H9 (cell line): ENCODE measurements around the gene ASPRV1. TPM values are rescaled to one million over a fixed set of nuclear protein-coding genes. Genes with fewer than 3 reads are reported as not detected.

Source experiments
- DNase-seq: peaks from one replicate; pipeline ENCODE4 v3.0.0-alpha.2; 2017
- H2AFZ ChIP-seq: one replicate; pipeline ENCODE4 v1.6.1; 2013; ENCODE audit warnings: mild to moderate bottlenecking, low read length, control low read depth, moderate library complexity
- H2AK5ac ChIP-seq: 2 replicates; pipeline ENCODE4 v1.6.1; 2013; ENCODE audit warnings: low read length, control low read depth, mixed read lengths; ENCODE audit not compliant: insufficient read length
- H2BK120ac ChIP-seq: one replicate; pipeline ENCODE4 v1.6.1; 2013; ENCODE audit warnings: low read depth, mild to moderate bottlenecking, low read length, control low read depth, inconsistent platforms; ENCODE audit not compliant: poor library complexity, severe bottlenecking
- H2BK12ac ChIP-seq: 2 replicates; pipeline ENCODE4 v1.6.1; 2013; ENCODE audit warnings: low read length, control low read depth, mixed read lengths, low read depth; ENCODE audit not compliant: insufficient read length
- H2BK15ac ChIP-seq: 2 replicates; pipeline ENCODE4 v1.6.1; 2013; ENCODE audit warnings: low read depth, low read length, control low read depth
- H2BK20ac ChIP-seq: one replicate; pipeline ENCODE4 v1.6.1; 2013; ENCODE audit warnings: low read depth, mild to moderate bottlenecking, low read length, control low read depth, inconsistent platforms; ENCODE audit not compliant: poor library complexity, severe bottlenecking
- H2BK5ac ChIP-seq: 2 replicates; pipeline ENCODE4 v1.6.1; 2013; ENCODE audit warnings: low read length, control low read depth, mixed read lengths; ENCODE audit not compliant: insufficient read length
- H3K14ac ChIP-seq: 2 replicates; pipeline ENCODE4 v1.6.1; 2013; ENCODE audit warnings: low read length, control low read depth; ENCODE audit not compliant: insufficient read depth
- H3K18ac ChIP-seq: 2 replicates; pipeline ENCODE4 v1.6.1; 2013; ENCODE audit warnings: low read depth, mild to moderate bottlenecking, mixed read lengths, low read length, control low read depth; ENCODE audit not compliant: insufficient read length
- H3K23ac ChIP-seq: 2 replicates; pipeline ENCODE4 v1.6.1; 2013; ENCODE audit warnings: low read length, control low read depth, mixed read lengths, low read depth; ENCODE audit not compliant: insufficient read length
- H3K23me2 ChIP-seq: 2 replicates; pipeline ENCODE4 v1.6.1; 2013; ENCODE audit warnings: low read depth, mild to moderate bottlenecking, mixed read lengths, low read length, control low read depth; ENCODE audit not compliant: insufficient read length, poor library complexity, severe bottlenecking
- H3K27ac ChIP-seq: 2 replicates; pipeline ENCODE4 v1.5.1; 2013; ENCODE audit warnings: low read length, control low read depth, mixed read lengths, low read depth; ENCODE audit not compliant: insufficient read length
- H3K27me3 ChIP-seq: 2 replicates; pipeline ENCODE4 v1.6.1; 2013; ENCODE audit warnings: low read length, control low read depth, inconsistent platforms; ENCODE audit not compliant: insufficient read depth
- H3K4ac ChIP-seq: 2 replicates; pipeline ENCODE4 v1.6.1; 2013; ENCODE audit warnings: low read depth, mild to moderate bottlenecking, control low read depth, inconsistent platforms, low read length, moderate library complexity
- H3K4me1 ChIP-seq: 2 replicates; pipeline ENCODE4 v1.6.1; 2013; ENCODE audit warnings: low read length, control low read depth, inconsistent platforms; ENCODE audit not compliant: insufficient read depth
- H3K4me2 ChIP-seq: 2 replicates; pipeline ENCODE4 v1.6.1; 2013; ENCODE audit warnings: low read length, control low read depth, mixed read lengths; ENCODE audit not compliant: insufficient read length, insufficient read depth
- H3K56ac ChIP-seq: 2 replicates; pipeline ENCODE4 v1.6.1; 2013; ENCODE audit warnings: low read depth, mild to moderate bottlenecking, mixed read lengths, low read length, control low read depth; ENCODE audit not compliant: insufficient read length
- H3K79me1 ChIP-seq: 2 replicates; pipeline ENCODE4 v1.6.1; 2013; ENCODE audit warnings: low read depth, mild to moderate bottlenecking, moderate library complexity, low read length, control low read depth, inconsistent platforms; ENCODE audit not compliant: insufficient read depth, poor library complexity, severe bottlenecking
- H3K79me2 ChIP-seq: 2 replicates; pipeline ENCODE4 v1.6.1; 2013; ENCODE audit warnings: low read length, control low read depth, inconsistent platforms; ENCODE audit not compliant: insufficient read depth
- H3K9ac ChIP-seq: 2 replicates; pipeline ENCODE4 v1.6.1; 2013; ENCODE audit warnings: low read length, control low read depth, mixed read lengths; ENCODE audit not compliant: insufficient read length; ENCODE audit errors: extremely low read depth
- H3K9me3 ChIP-seq: one replicate; pipeline ENCODE4 v1.6.1; 2013; ENCODE audit warnings: low read depth, low read length, inconsistent platforms; ENCODE audit not compliant: control insufficient read depth
- H3T11ph ChIP-seq: one replicate; pipeline ENCODE4 v1.6.1; 2013; ENCODE audit warnings: mild to moderate bottlenecking, low read length, control low read depth, inconsistent platforms
- H4K20me1 ChIP-seq: one replicate; pipeline ENCODE4 v1.6.1; 2013; ENCODE audit not compliant: control insufficient read depth, insufficient read length, insufficient read depth
- H4K5ac ChIP-seq: 2 replicates; pipeline ENCODE4 v1.6.1; 2013; ENCODE audit warnings: low read depth, mild to moderate bottlenecking, mixed read lengths, low read length, control low read depth; ENCODE audit not compliant: insufficient read length
- H4K8ac ChIP-seq: replicated peaks from 2 replicates; pipeline ENCODE4 v1.6.1; 2013; ENCODE audit warnings: low read length, control low read depth, mixed read lengths, low read depth; ENCODE audit not compliant: insufficient read length
- H4K91ac ChIP-seq: 2 replicates; pipeline ENCODE4 v1.6.1; 2013; ENCODE audit warnings: low read depth, mild to moderate bottlenecking, moderate library complexity, mixed read lengths, low read length, control low read depth; ENCODE audit not compliant: insufficient read length
- H3K27ac Mint-ChIP-seq, 3 experiments: 2 replicates in 2 of 3; 3 replicates in 1 of 3; pipeline ENCODE4 v1.8.0; 2020 to 2021; ENCODE audit warnings: mixed read lengths in 3 of 3, mild to moderate bottlenecking in 1 of 3, moderate library complexity in 1 of 3
- H3K27me3 Mint-ChIP-seq: 2 replicates; pipeline ENCODE4 v1.8.0; 2021; ENCODE audit warnings: low read depth, mild to moderate bottlenecking, moderate library complexity, mixed read lengths
- H3K36me3 Mint-ChIP-seq, 3 experiments: 2 replicates in 2 of 3; 3 replicates in 1 of 3; pipeline ENCODE4 v1.8.0; 2020 to 2021; ENCODE audit warnings: low read depth in 3 of 3, mixed read lengths in 3 of 3; ENCODE audit not compliant: insufficient read depth in 1 of 3
- H3K4me1 Mint-ChIP-seq, 2 experiments: 2 replicates each; pipeline ENCODE4 v1.8.0; 2020; ENCODE audit warnings: mixed read lengths in 2 of 2
- H3K4me3 Mint-ChIP-seq, 2 experiments: 2 replicates in 1 of 2; 3 replicates in 1 of 2; pipeline ENCODE4 v1.8.0; 2020 to 2021; ENCODE audit warnings: mild to moderate bottlenecking in 2 of 2, mixed read lengths in 2 of 2, moderate library complexity in 1 of 2
- H3K9me3 Mint-ChIP-seq, 2 experiments: 2 replicates in 1 of 2; 3 replicates in 1 of 2; pipeline ENCODE4 v1.8.0; 2020; ENCODE audit warnings: mild to moderate bottlenecking in 2 of 2, mixed read lengths in 2 of 2, moderate library complexity in 1 of 2
- CTCF ChIP-seq: fragments of 200-600 bp; sonication (generic); conservative IDR thresholded peaks from 3 replicates; pipeline ENCODE4 v1.8.0; 2021; ENCODE audit warnings: antibody characterized with exemption, mild to moderate bottlenecking
- WGBS: extraction: QIAGEN DNeasy Blood & Tissue Kit; methylation state at CpG from one replicate; pipeline ENCODE4 v1.1.7; 2013; ENCODE audit warnings: missing lambda C conversion rate, low lambda C conversion rate, mixed read lengths; ENCODE audit not compliant: insufficient read length; ENCODE audit errors: extremely low coverage; 5-methylcytosine and 5-hydroxymethylcytosine counted together
- total RNA-seq: library from RNA; stranded (reverse); gene quantifications from 2 replicates; pipeline ENCODE4 v1.2.1, GENCODE V29; 2021

ASPRV1 gene
- total RNA-seq, 1 experiment from 2014 or later, result 0.57 TPM

GRCh38 chr2:69931832-69932595, 29.4 kb downstream of the ASPRV1 start:
- TF ChIP-seq CTCF, result no peak
- H3K36me3 Mint-ChIP-seq, result peaks cover 0 to 6% (median 0%) of the 10 kb centered on the region in 3 experiments; a peak in 2 of 7 replicates
- Histone ChIP-seq H2BK20ac (no peak overlapping the region), H3K23me2 (no peaks in the 10 kb centered on the region), H3K23ac (no peak overlapping the region), H2BK5ac (no peak overlapping the region), H4K20me1 (no peaks in the 10 kb centered on the region), H3K4ac (no peak overlapping the region), H3T11ph (no peak overlapping the region), H3K79me2 (no peaks in the 10 kb centered on the region), H3K27me3 (no peaks in the 10 kb centered on the region), H3K18ac (no peak overlapping the region), H3K79me1 (no peaks in the 10 kb centered on the region), H4K5ac (no peak overlapping the region), H2BK120ac (no peak overlapping the region), H2AFZ (no peak overlapping the region), H2AK5ac (no peak overlapping the region), H3K56ac (no peak overlapping the region), H3K9ac (no peak overlapping the region), H2BK15ac (no peak overlapping the region), H4K91ac (no peak overlapping the region), H4K8ac (no peak overlapping the region), H2BK12ac (no peak overlapping the region), H3K9me3 (no peaks in the 10 kb centered on the region), H3K27ac (no peak overlapping the region), H3K14ac (no peak overlapping the region; the same call in 1 of the 2 replicates), H3K4me1 (no peaks in the 10 kb centered on the region), H3K4me2 (no peak overlapping the region)
- no peaks in the 10 kb centered on the region for H3K27me3 Mint-ChIP-seq
- no peak overlapping the region for H3K4me3 Mint-ChIP-seq
- no CpG with 5 or more reads among the region's 7 CpGs for WGBS
- no peak for DNase-seq
- peaks cover 9 to 17% of the 10 kb centered on the region in 2 experiments for H3K4me1 Mint-ChIP-seq
- no peaks in the 10 kb centered on the region for H3K9me3 Mint-ChIP-seq
- peak overlapping the region; percentile 20 to 78 (median 35); a peak in 6 of 7 replicates for H3K27ac Mint-ChIP-seq
